Neural crest cell (in vitro differentiated cells): ENCODE data around the gene PRKN. TPM values are rescaled to one million over a fixed set of nuclear protein-coding genes. Genes with fewer than 3 reads are reported as not detected.
A peak's percentile ranks its signal among the peaks of the same experiment; 100 is the strongest.

Source experiments
- DNase-seq: peaks from one replicate; pipeline ENCODE4 v3.0.0; 2021; ENCODE audit warnings: low read depth, mixed read lengths, low spot score
- H3K27ac Mint-ChIP-seq: one replicate; pipeline ENCODE4 v1.8.0; 2021; ENCODE audit warnings: mild to moderate bottlenecking, mixed read lengths; ENCODE audit not compliant: unreplicated experiment
- H3K27me3 Mint-ChIP-seq: 2 replicates; pipeline ENCODE4 v1.8.0; 2021; ENCODE audit warnings: low read depth, mild to moderate bottlenecking, mixed read lengths
- H3K36me3 Mint-ChIP-seq: 2 replicates; pipeline ENCODE4 v1.8.0; 2021; ENCODE audit warnings: low read depth, mild to moderate bottlenecking, mixed read lengths
- H3K4me1 Mint-ChIP-seq: 2 replicates; pipeline ENCODE4 v1.8.0; 2021; ENCODE audit warnings: mixed read lengths
- H3K4me3 Mint-ChIP-seq: one replicate; pipeline ENCODE4 v1.8.0; 2021; ENCODE audit warnings: mild to moderate bottlenecking, mixed read lengths
- H3K9me3 Mint-ChIP-seq: 2 replicates; pipeline ENCODE4 v1.8.0; 2021; ENCODE audit warnings: mixed read lengths
- total RNA-seq: library from RNA; stranded (reverse); gene quantifications from 2 replicates; pipeline ENCODE4 v1.2.1, GENCODE V29; 2021
- TF ChIP-seq, protein P1 (sequence below): fragments of 200-600 bp; sonication (generic); conservative IDR thresholded peaks from 2 replicates; pipeline ENCODE4 v1.5.0; 2021; ENCODE audit warnings: antibody characterized with exemption, mild to moderate bottlenecking

The PRKN gene
- total RNA-seq, 1 donor from 2014 or later = 3.2 TPM

DNA sequence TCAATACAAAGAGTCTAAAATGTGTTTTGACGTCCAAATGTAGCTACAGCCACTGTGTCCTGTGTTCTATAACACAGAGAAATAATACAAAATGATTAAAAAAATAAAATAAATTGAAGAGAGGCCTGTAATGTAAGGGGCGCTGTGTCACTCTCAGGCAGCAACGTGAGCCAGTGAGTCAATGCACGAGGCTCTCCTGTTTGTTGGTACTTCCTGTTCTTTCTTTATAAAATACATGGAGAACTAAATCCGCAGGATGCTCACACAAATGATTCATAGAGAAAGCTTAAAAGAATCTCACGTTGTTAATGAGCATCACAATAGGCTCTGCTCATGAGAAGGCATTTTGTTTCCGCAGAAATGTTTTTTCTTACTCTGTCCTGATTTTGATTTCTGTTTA, 818.7 kb downstream of the PRKN start:
- Mint-ChIP-seq H3K4me3 (no peak overlapping the region), H3K27ac (no peak overlapping the region), H3K27me3 (no peaks in the 10 kb centered on the region), H3K36me3 (no peaks in the 10 kb centered on the region), H3K4me1 (no peaks in the 10 kb centered on the region), H3K9me3 (peaks cover 6% of the 10 kb centered on the region)
- TF ChIP-seq, protein P1, sequence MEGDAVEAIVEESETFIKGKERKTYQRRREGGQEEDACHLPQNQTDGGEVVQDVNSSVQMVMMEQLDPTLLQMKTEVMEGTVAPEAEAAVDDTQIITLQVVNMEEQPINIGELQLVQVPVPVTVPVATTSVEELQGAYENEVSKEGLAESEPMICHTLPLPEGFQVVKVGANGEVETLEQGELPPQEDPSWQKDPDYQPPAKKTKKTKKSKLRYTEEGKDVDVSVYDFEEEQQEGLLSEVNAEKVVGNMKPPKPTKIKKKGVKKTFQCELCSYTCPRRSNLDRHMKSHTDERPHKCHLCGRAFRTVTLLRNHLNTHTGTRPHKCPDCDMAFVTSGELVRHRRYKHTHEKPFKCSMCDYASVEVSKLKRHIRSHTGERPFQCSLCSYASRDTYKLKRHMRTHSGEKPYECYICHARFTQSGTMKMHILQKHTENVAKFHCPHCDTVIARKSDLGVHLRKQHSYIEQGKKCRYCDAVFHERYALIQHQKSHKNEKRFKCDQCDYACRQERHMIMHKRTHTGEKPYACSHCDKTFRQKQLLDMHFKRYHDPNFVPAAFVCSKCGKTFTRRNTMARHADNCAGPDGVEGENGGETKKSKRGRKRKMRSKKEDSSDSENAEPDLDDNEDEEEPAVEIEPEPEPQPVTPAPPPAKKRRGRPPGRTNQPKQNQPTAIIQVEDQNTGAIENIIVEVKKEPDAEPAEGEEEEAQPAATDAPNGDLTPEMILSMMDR = no peak
- no peak for DNase-seq

DNA sequence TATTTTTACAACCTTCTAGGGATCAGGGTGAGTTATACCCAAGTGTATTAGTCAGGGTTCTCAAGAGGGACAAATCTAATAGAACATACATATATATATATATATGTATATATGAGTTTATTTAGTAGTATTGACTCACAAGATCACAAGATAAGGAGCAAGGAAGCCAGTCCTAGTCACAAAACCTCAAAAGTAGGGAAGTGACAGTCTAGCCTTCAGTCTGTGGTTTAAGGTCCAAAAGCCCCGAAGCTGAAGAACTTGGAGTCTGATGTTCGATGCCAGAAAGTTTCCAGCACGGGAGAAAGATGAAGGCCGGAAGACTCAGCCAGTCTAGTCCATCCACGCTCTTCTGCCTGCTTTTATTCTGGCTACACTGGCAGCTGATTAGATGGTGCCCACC, 821.0 kb downstream of the PRKN start:
- no peak for DNase-seq
- no peaks in the 10 kb centered on the region for H3K27me3 Mint-ChIP-seq
- H3K9me3 Mint-ChIP-seq = peaks cover 6% of the 10 kb centered on the region
- no peak overlapping the region for H3K4me3 Mint-ChIP-seq
- H3K4me1 Mint-ChIP-seq = no peaks in the 10 kb centered on the region
- H3K27ac Mint-ChIP-seq = no peak overlapping the region
- no peaks in the 10 kb centered on the region for H3K36me3 Mint-ChIP-seq
- TF ChIP-seq, protein P1 = no peak

DNA sequence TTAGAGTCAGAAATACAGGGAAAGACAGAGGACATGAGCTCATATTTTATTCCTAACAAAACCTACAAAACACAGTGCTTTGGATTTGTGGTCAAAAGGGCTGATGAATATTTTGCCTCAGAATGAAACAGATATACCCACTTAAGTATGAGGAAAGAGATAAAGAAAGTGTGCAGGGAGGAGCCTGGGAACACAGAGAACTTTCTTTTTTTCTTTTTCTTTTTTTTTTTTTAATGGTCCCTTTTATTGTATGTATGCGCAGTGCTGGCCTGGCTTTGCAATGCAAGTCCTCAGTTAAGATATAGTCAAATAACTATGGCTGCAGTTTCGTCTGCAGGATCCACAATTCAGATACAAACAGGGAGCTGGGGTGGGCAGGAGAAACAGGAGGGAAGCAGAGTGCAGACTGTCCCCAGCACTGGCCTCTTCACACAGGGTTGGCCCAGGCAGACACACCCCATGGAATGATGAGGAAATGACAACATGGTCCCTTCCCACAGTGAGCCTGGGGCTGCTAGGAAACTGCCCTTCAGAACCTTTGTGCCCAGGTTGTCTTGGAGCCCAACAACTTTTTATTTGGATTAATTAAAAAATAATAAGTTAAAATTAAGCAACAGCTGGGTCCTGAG, 823.9 kb downstream of the PRKN start:
- Mint-ChIP-seq H3K4me1 (no peaks in the 10 kb centered on the region), H3K27ac (peak overlapping the region; percentile 64), H3K27me3 (no peaks in the 10 kb centered on the region), H3K4me3 (no peak overlapping the region), H3K9me3 (peaks cover 2% of the 10 kb centered on the region), H3K36me3 (no peaks in the 10 kb centered on the region)
- no peak for DNase-seq
- TF ChIP-seq, protein P1 = no peak

DNA sequence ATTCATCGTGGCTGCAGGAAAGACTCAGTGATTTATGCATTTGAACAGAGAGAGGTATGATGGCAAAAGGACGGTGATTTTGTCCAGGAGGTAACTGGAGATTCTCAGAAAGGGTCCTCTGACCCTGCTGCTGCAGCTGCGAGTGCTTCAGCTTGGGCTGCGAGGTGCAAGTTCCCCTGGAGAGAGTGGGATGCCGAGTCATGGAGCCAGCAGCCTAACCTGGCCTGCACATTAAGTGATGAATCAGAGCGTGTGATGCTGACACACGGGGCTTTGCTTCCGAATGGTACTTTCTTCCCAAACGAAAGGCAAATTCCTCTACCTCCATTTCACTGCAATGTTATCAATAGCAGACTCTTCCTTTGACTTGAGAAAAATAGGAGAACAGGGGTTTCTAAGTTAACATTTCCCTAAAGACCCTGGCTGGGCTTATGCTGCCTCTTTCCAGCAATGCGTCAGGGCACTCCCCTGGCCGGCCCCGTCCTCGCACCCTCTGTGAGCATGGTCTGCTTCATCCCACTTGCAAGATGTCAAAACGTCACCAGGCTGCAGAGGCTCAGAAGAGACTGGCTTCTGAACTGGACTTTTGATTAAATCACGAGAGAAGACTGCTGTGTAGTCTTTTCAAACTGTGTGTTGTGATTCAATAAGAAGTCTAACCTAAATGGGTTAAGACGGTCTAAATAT, 825.7 kb downstream of the PRKN start:
- H3K27ac Mint-ChIP-seq = no peak overlapping the region
- DNase-seq = no peak
- peaks cover 2% of the 10 kb centered on the region for H3K9me3 Mint-ChIP-seq

DNA sequence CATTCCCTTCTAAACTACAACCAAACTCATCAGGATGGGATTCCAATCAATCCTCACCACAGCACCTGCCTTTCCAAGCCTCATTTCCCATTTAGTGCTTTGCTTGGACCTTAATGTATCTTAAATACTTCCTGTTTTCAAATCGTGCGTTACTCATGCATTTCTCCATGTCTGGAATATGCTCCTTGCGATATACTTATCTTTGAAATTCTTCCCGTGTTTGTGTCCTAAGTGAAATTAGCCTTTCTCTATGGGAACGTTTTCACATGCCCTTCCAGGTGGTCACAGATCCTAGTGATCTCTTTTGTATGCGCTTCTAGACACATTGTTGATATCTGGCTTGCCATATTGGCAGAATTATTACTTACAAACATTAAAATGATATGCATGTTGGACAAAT, 833.1 kb downstream of the PRKN start:
- H3K4me3 Mint-ChIP-seq = no peak overlapping the region
- no peak overlapping the region for H3K27ac Mint-ChIP-seq
- TF ChIP-seq, protein P1 = no peak
- H3K36me3 Mint-ChIP-seq = peaks cover 2% of the 10 kb centered on the region
- peaks cover 16% of the 10 kb centered on the region for H3K4me1 Mint-ChIP-seq
- peaks cover 6% of the 10 kb centered on the region for H3K9me3 Mint-ChIP-seq
- DNase-seq = no peak
- peaks cover 2% of the 10 kb centered on the region for H3K27me3 Mint-ChIP-seq

More for the DNA sequence above, 825.7 kb downstream of the PRKN start:
- TF ChIP-seq, protein P1 = no peak
- no peaks in the 10 kb centered on the region for H3K27me3 Mint-ChIP-seq
- no peaks in the 10 kb centered on the region for H3K4me1 Mint-ChIP-seq
- H3K36me3 Mint-ChIP-seq = no peaks in the 10 kb centered on the region
- no peak overlapping the region for H3K4me3 Mint-ChIP-seq
